Astrocyte (in vitro differentiated cells and primary cell): ENCODE data around the gene TEAD4. TPM values are rescaled to one million over a fixed set of nuclear protein-coding genes. Genes with fewer than 3 reads are reported as not detected.

ENCODE experiments used
- DNase-seq: peaks from one replicate; pipeline ENCODE4 v3.0.0-alpha.2; 2010; ENCODE audit warnings: low read depth
- FAIRE-seq: peaks from 2 replicates; lab custom pipeline; 2011; peaks lifted over from hg19 to GRCh38; lab: Jason Lieb, UNC
- H2AFZ ChIP-seq: 2 replicates; pipeline ENCODE4 v1.6.0; 2012; ENCODE audit warnings: low read depth, low read length, inconsistent platforms
- H3K27ac ChIP-seq: 2 replicates; pipeline ENCODE4 v1.5.1; 2011; ENCODE audit warnings: low read depth, low read length, inconsistent platforms
- H3K27me3 ChIP-seq: 2 replicates; pipeline ENCODE4 v1.6.0; 2011; ENCODE audit warnings: low read length, inconsistent platforms; ENCODE audit not compliant: insufficient read depth
- H3K36me3 ChIP-seq: 2 replicates; pipeline ENCODE4 v1.5.1; 2011; ENCODE audit warnings: low read length, inconsistent platforms; ENCODE audit not compliant: insufficient read depth
- H3K4me1 ChIP-seq: 2 replicates; pipeline ENCODE4 v1.5.1; 2011; ENCODE audit warnings: low read length, inconsistent platforms; ENCODE audit not compliant: insufficient read depth
- H3K4me2 ChIP-seq: 2 replicates; pipeline ENCODE4 v1.6.0; 2012; ENCODE audit warnings: low read length, inconsistent platforms
- H3K4me3 ChIP-seq: 2 replicates; pipeline ENCODE4 v1.5.1; 2011; ENCODE audit warnings: low read depth, mild to moderate bottlenecking, low read length, inconsistent platforms; ENCODE audit not compliant: insufficient read depth
- H3K79me2 ChIP-seq: 2 replicates; pipeline ENCODE4 v1.6.0; 2012; ENCODE audit warnings: mild to moderate bottlenecking, low read length, inconsistent platforms; ENCODE audit not compliant: insufficient read depth
- H3K9ac ChIP-seq: 2 replicates; pipeline ENCODE4 v1.6.0; 2012; ENCODE audit warnings: mild to moderate bottlenecking, low read length, inconsistent platforms
- H3K9me3 ChIP-seq: 2 replicates; pipeline ENCODE4 v1.5.1; 2012; ENCODE audit warnings: low read depth, mild to moderate bottlenecking, low read length, inconsistent platforms; ENCODE audit not compliant: insufficient read depth
- H4K20me1 ChIP-seq: 2 replicates; pipeline ENCODE4 v1.6.0; 2012; ENCODE audit warnings: low read length, inconsistent platforms; ENCODE audit not compliant: insufficient read depth
- H3K27ac Mint-ChIP-seq: one replicate; pipeline ENCODE4 v1.8.0; 2021; ENCODE audit warnings: mild to moderate bottlenecking, mixed read lengths; ENCODE audit not compliant: unreplicated experiment
- H3K27me3 Mint-ChIP-seq: one replicate; pipeline ENCODE4 v1.8.0; 2021; ENCODE audit warnings: low read depth, mixed read lengths; ENCODE audit not compliant: unreplicated experiment
- H3K36me3 Mint-ChIP-seq: one replicate; pipeline ENCODE4 v1.8.0; 2021; ENCODE audit warnings: low read depth, mixed read lengths; ENCODE audit not compliant: unreplicated experiment
- H3K4me1 Mint-ChIP-seq: one replicate; pipeline ENCODE4 v1.8.0; 2021; ENCODE audit warnings: low read depth, mixed read lengths; ENCODE audit not compliant: unreplicated experiment
- H3K4me3 Mint-ChIP-seq: one replicate; pipeline ENCODE4 v1.8.0; 2021; ENCODE audit warnings: mild to moderate bottlenecking, moderate library complexity, mixed read lengths; ENCODE audit not compliant: unreplicated experiment
- H3K9me3 Mint-ChIP-seq: one replicate; pipeline ENCODE4 v1.8.0; 2021; ENCODE audit warnings: mild to moderate bottlenecking, mixed read lengths; ENCODE audit not compliant: unreplicated experiment
- CTCF ChIP-seq: IDR thresholded peaks from 2 replicates; pipeline ENCODE4 v1.5.1; 2011; ENCODE audit warnings: low read depth, mild to moderate bottlenecking, inconsistent platforms, low read length, moderate library complexity; ENCODE audit not compliant: insufficient read depth
- EZH2 ChIP-seq: IDR thresholded peaks from 2 replicates; pipeline ENCODE4 v1.6.1; 2012; ENCODE audit warnings: mild to moderate bottlenecking, low read length, inconsistent platforms; ENCODE audit not compliant: insufficient read depth
- total RNA-seq: library from RNA; stranded (reverse); gene quantifications from 2 replicates; pipeline ENCODE4 v1.2.1, GENCODE V29; 2021

Gene TEAD4
- total RNA-seq, 1 donor from 2014 or later, result 19.1 TPM

DNA sequence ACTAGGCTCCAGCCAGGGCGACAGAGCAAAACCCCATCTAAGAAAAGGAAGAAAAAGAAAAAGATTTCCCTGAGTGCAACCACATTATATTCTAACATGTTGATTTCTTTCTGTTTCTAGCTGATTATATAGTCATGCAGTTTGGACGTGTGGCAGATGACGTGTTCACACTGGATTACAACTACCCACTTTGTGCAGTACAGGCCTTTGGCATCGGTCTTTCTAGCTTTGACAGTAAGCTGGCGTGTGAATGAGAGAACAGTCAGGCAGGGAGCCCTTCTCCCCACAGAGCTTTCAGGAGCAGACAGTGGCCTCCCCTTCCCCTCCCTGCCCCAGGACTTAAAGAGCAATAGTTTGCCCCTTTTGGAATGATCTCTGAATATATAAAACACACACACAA, 20.0 kb upstream of the TEAD4 start:
- Histone ChIP-seq H3K4me2 (no peak overlapping the region), H3K27ac (no peak overlapping the region), H3K79me2 (no peaks in the 10 kb centered on the region), H4K20me1 (no peaks in the 10 kb centered on the region), H3K27me3 (no peaks in the 10 kb centered on the region), H3K9me3 (no peaks in the 10 kb centered on the region), H3K4me3 (no peak overlapping the region), H2AFZ (no peak overlapping the region), H3K9ac (no peak overlapping the region), H3K4me1 (no peaks in the 10 kb centered on the region), H3K36me3 (peaks cover 37% of the 10 kb centered on the region)
- DNase-seq, result no peak
- no peak for TF ChIP-seq CTCF
- TF ChIP-seq EZH2, result no peak
- Mint-ChIP-seq H3K27me3 (no peaks in the 10 kb centered on the region), H3K4me1 (no peaks in the 10 kb centered on the region), H3K4me3 (no peak overlapping the region), H3K27ac (no peak overlapping the region), H3K36me3 (peaks cover 21% of the 10 kb centered on the region), H3K9me3 (no peaks in the 10 kb centered on the region)
- FAIRE-seq, result no peak

DNA sequence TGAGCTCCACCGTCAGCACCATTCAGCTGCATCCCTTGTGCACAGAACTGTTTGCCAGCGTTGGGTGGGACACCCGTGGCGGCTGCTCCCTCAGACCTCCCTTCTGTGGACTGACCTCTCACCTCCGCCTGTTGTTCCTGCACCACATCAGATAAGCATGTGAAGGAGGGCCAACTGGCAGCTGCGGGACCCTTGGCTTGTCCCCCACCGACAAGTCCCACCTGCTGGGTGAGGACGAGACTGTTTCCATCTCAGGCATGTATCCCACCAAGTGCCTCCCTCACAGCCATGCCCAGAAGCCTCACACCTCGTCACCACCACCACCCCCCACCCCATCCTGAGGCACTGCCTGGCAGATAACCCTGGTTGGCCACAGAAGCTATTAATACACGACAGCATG, 18.6 kb upstream of the TEAD4 start:
- Histone ChIP-seq H2AFZ (no peak overlapping the region), H3K4me1 (no peaks in the 10 kb centered on the region), H3K4me3 (no peak overlapping the region), H3K9ac (no peak overlapping the region), H3K27me3 (no peaks in the 10 kb centered on the region), H3K9me3 (no peaks in the 10 kb centered on the region), H4K20me1 (no peaks in the 10 kb centered on the region), H3K4me2 (no peak overlapping the region), H3K36me3 (peaks cover 28% of the 10 kb centered on the region), H3K27ac (no peak overlapping the region), H3K79me2 (no peaks in the 10 kb centered on the region)
- Mint-ChIP-seq H3K9me3 (no peaks in the 10 kb centered on the region), H3K27ac (no peak overlapping the region), H3K36me3 (peaks cover 15% of the 10 kb centered on the region), H3K4me1 (no peaks in the 10 kb centered on the region), H3K4me3 (no peak overlapping the region), H3K27me3 (no peaks in the 10 kb centered on the region)
- FAIRE-seq (no peak), DNase-seq (no peak)
- TF ChIP-seq CTCF (no peak), EZH2 (no peak)

DNA sequence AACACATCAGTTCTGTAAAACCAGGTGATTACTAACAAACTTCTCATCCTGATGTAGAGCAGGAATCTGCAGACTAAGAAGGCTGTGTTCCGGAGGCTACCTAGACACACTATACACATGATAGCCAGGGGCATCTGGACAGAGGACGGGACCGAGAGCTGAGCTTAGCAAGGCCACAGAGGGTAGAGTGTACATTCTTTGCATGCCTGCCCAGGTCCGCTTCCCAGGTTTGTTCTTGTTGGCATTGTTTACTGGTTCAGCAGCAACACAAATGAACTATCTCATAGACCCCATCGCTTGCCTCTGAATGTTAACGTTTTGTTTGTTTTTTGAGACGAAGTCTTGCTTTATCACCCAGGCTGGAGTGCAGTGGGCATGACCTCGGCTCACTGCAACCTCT, 17.7 kb upstream of the TEAD4 start:
- Mint-ChIP-seq H3K4me1 (no peaks in the 10 kb centered on the region), H3K9me3 (no peaks in the 10 kb centered on the region), H3K27ac (no peak overlapping the region), H3K36me3 (peaks cover 15% of the 10 kb centered on the region), H3K4me3 (peak overlapping the region; percentile 27), H3K27me3 (no peaks in the 10 kb centered on the region)
- no peak overlapping the region for H3K9ac ChIP-seq
- no peaks in the 10 kb centered on the region for H4K20me1 ChIP-seq
- no peak overlapping the region for H3K4me2 ChIP-seq
- no peaks in the 10 kb centered on the region for H3K27me3 ChIP-seq
- no peak overlapping the region for H3K27ac ChIP-seq
- peaks cover 24% of the 10 kb centered on the region for H3K36me3 ChIP-seq
- no peaks in the 10 kb centered on the region for H3K4me1 ChIP-seq
- DNase-seq, result no peak
- no peak for FAIRE-seq
- H2AFZ ChIP-seq, result no peak overlapping the region
- H3K4me3 ChIP-seq, result no peak overlapping the region
- no peaks in the 10 kb centered on the region for H3K9me3 ChIP-seq
- TF ChIP-seq EZH2 (no peak), CTCF (no peak)
- H3K79me2 ChIP-seq, result no peaks in the 10 kb centered on the region
